ENCODE results near the gene GDPD4. TPM values are rescaled to one million over a fixed set of nuclear protein-coding genes. Genes with fewer than 3 reads are reported as not detected.

GDPD4 gene
- total RNA-seq, 2 experiments from 2014 or later = not detected

- Mint-ChIP-seq H3K9me3 (ENCODE audit: low read depth) (no peaks in the 10 kb centered on the region), H3K27me3 (no peaks in the 10 kb centered on the region), H3K36me3 (no peaks in the 10 kb centered on the region), H3K27ac (no peak overlapping the region), H3K4me3 (no peak overlapping the region), H3K4me1 (no peaks in the 10 kb centered on the region)
- ATAC-seq = no peak
- CTCF ChIA-PET = interaction anchor here (0.8 to 2.8 kb wide), 5 partner anchors 9 to 353 kb away, joined by 3 to 13 read pairs (median 4); partner anchors contain the start of gene MYO7A
- no peak for DNase-seq
Measured at GRCh38 chr11:77195071-77195755, 106.3 kb downstream of the GDPD4 start.

GRCh38 chr11:77193911-77194830 is 107.3 kb downstream of the GDPD4 start:
- H3K4me3 Mint-ChIP-seq = no peak overlapping the region
- CTCF ChIA-PET = interaction anchor here (1.6 to 2.8 kb wide), 2 partner anchors 39 to 67 kb away, joined by 4 to 13 read pairs; partner anchors contain the start of gene MYO7A
- ATAC-seq (no peak), DNase-seq (no peak)
- no peaks in the 10 kb centered on the region for H3K27me3 Mint-ChIP-seq
- H3K9me3 Mint-ChIP-seq (ENCODE audit: low read depth) = no peaks in the 10 kb centered on the region
- no peaks in the 10 kb centered on the region for H3K36me3 Mint-ChIP-seq
- H3K27ac Mint-ChIP-seq = no peak overlapping the region
- no peaks in the 10 kb centered on the region for H3K4me1 Mint-ChIP-seq

GRCh38 chr11:77193167-77193566 is 108.3 kb downstream of the GDPD4 start:
- no peaks in the 10 kb centered on the region for H3K9me3 Mint-ChIP-seq (ENCODE audit: low read depth)
- H3K27me3 Mint-ChIP-seq = no peaks in the 10 kb centered on the region
- no peaks in the 10 kb centered on the region for H3K36me3 Mint-ChIP-seq
- CTCF ChIA-PET = interaction anchor here (1.8 kb wide), 1 partner anchor 66 kb away, joined by 5 read pairs; no protein-coding TSS in a partner anchor
- no peak overlapping the region for H3K27ac Mint-ChIP-seq
- ATAC-seq (no peak), DNase-seq (no peak)
- H3K4me3 Mint-ChIP-seq = no peak overlapping the region
- no peaks in the 10 kb centered on the region for H3K4me1 Mint-ChIP-seq

- CTCF ChIA-PET = interaction anchor here (1.8 kb wide), 1 partner anchor 65 kb away, joined by 5 read pairs; no protein-coding TSS in a partner anchor
- H3K4me3 Mint-ChIP-seq = no peak overlapping the region
- peaks cover 2% of the 10 kb centered on the region for H3K27me3 Mint-ChIP-seq
- H3K9me3 Mint-ChIP-seq (ENCODE audit: low read depth) = no peaks in the 10 kb centered on the region
- H3K36me3 Mint-ChIP-seq = no peaks in the 10 kb centered on the region
- no peak overlapping the region for H3K27ac Mint-ChIP-seq
- DNase-seq = peak; percentile 66
- peak; percentile 47 for ATAC-seq
- H3K4me1 Mint-ChIP-seq = peaks cover 3% of the 10 kb centered on the region
Measured at GRCh38 chr11:77191823-77192495, 109.5 kb downstream of the GDPD4 start.

- Mint-ChIP-seq H3K4me3 (no peak overlapping the region), H3K27me3 (peaks cover 2% of the 10 kb centered on the region), H3K27ac (no peak overlapping the region), H3K36me3 (no peaks in the 10 kb centered on the region), H3K9me3 (ENCODE audit: low read depth) (no peaks in the 10 kb centered on the region), H3K4me1 (peaks cover 8% of the 10 kb centered on the region)
- CTCF ChIA-PET = interaction anchor here (1.8 kb wide), 1 partner anchor 65 kb away, joined by 5 read pairs; no protein-coding TSS in a partner anchor
- ATAC-seq = no peak
- DNase-seq = no peak
Measured at GRCh38 chr11:77191429-77191822, 110.1 kb downstream of the GDPD4 start.

- Mint-ChIP-seq H3K4me1 (peaks cover 9% of the 10 kb centered on the region), H3K9me3 (ENCODE audit: low read depth) (no peaks in the 10 kb centered on the region), H3K27ac (no peak overlapping the region), H3K4me3 (no peak overlapping the region), H3K36me3 (no peaks in the 10 kb centered on the region), H3K27me3 (peaks cover 2% of the 10 kb centered on the region)
- ATAC-seq = no peak
- CTCF ChIA-PET = interaction anchor here (1.3 to 8.1 kb wide), 3 partner anchors 12 to 272 kb away, joined by 3 to 162 read pairs (median 3); partner anchors contain the start of gene MYO7A
- DNase-seq = no peak
Measured at GRCh38 chr11:77190331-77191075, 111.0 kb downstream of the GDPD4 start.

- H3K9me3 Mint-ChIP-seq (ENCODE audit: low read depth) = no peaks in the 10 kb centered on the region
- H3K36me3 Mint-ChIP-seq = no peaks in the 10 kb centered on the region
- H3K27ac Mint-ChIP-seq = no peak overlapping the region
- H3K4me3 Mint-ChIP-seq = no peak overlapping the region
- H3K27me3 Mint-ChIP-seq = peaks cover 4% of the 10 kb centered on the region
- DNase-seq (no peak), ATAC-seq (no peak)
- H3K4me1 Mint-ChIP-seq = peaks cover 9% of the 10 kb centered on the region
- CTCF ChIA-PET = interaction anchor here (1.3 to 8.1 kb wide), 5 partner anchors 11 to 359 kb away, joined by 3 to 162 read pairs (median 12); partner anchors contain the start of gene MYO7A
Measured at GRCh38 chr11:77189588-77190210, 111.8 kb downstream of the GDPD4 start.

GRCh38 chr11:77188633-77189491 is 112.6 kb downstream of the GDPD4 start:
- H3K36me3 Mint-ChIP-seq = no peaks in the 10 kb centered on the region
- CTCF ChIA-PET = interaction anchor here (0.7 to 8.1 kb wide), 16 partner anchors 10 to 366 kb away, joined by 3 to 162 read pairs (median 3); partner anchors contain the start of gene MYO7A
- peaks cover 4% of the 10 kb centered on the region for H3K27me3 Mint-ChIP-seq
- ATAC-seq (no peak), DNase-seq (no peak)
- H3K27ac Mint-ChIP-seq = no peak overlapping the region
- H3K4me1 Mint-ChIP-seq = peaks cover 9% of the 10 kb centered on the region
- H3K9me3 Mint-ChIP-seq (ENCODE audit: low read depth) = no peaks in the 10 kb centered on the region
- H3K4me3 Mint-ChIP-seq = no peak overlapping the region

- CTCF ChIA-PET = interaction anchor here (0.7 to 8.1 kb wide), 24 partner anchors 12 to 431 kb away, joined by 3 to 162 read pairs (median 4); partner anchors contain the start of gene MYO7A
- no peak overlapping the region for H3K27ac Mint-ChIP-seq
- ATAC-seq (peak; percentile 84), DNase-seq (peak; percentile 83)
- no peaks in the 10 kb centered on the region for H3K36me3 Mint-ChIP-seq
- no peak overlapping the region for H3K4me3 Mint-ChIP-seq
- peaks cover 4% of the 10 kb centered on the region for H3K27me3 Mint-ChIP-seq
- peaks cover 9% of the 10 kb centered on the region for H3K4me1 Mint-ChIP-seq
- no peaks in the 10 kb centered on the region for H3K9me3 Mint-ChIP-seq (ENCODE audit: low read depth)
Measured at GRCh38 chr11:77187776-77188632, 113.5 kb downstream of the GDPD4 start.

GRCh38 chr11:77187111-77187750 is 114.3 kb downstream of the GDPD4 start:
- Mint-ChIP-seq H3K27ac (no peak overlapping the region), H3K9me3 (ENCODE audit: low read depth) (no peaks in the 10 kb centered on the region), H3K4me1 (peaks cover 9% of the 10 kb centered on the region), H3K4me3 (no peak overlapping the region), H3K36me3 (no peaks in the 10 kb centered on the region), H3K27me3 (peaks cover 4% of the 10 kb centered on the region)
- CTCF ChIA-PET = interaction anchor here (0.8 to 8.1 kb wide), 17 partner anchors 13 to 361 kb away, joined by 3 to 162 read pairs (median 5); partner anchors contain the start of gene MYO7A
- DNase-seq (no peak), ATAC-seq (no peak)
